AG04449 (cell line): ENCODE results near the gene MAB21L3.

Experiments
- CTCF ChIA-PET: fragments of 350-600 bp; formaldehyde crosslinking; extraction: SDS; loops from one replicate; lab custom pipeline; 2021; ENCODE audit warnings: antibody characterized with exemption; lab: Yijun Ruan, JAX
- POLR2A ChIA-PET: fragments of 400-600, 350-600 bp; formaldehyde crosslinking; extraction: SDS; loops from one replicate; lab custom pipeline; 2020; ENCODE audit warnings: antibody characterized with exemption, inconsistent platforms; lab: Yijun Ruan, JAX
- DNase-seq: peaks from one replicate; pipeline ENCODE4 v3.0.0-alpha.2; 2010; ENCODE audit warnings: low read depth, low spot score
- H3K4me3 ChIP-seq: 2 replicates; pipeline ENCODE4 v1.5.1; 2011; ENCODE audit warnings: low read depth, mild to moderate bottlenecking, control low read depth, low read length
- CTCF ChIP-seq: IDR thresholded peaks from one replicate; pipeline ENCODE4 v1.5.1; 2011; ENCODE audit warnings: mild to moderate bottlenecking, moderate library complexity, low read length, control low read depth, inconsistent platforms; ENCODE audit not compliant: insufficient read depth; ENCODE audit errors: missing control alignments

MAB21L3 gene

GRCh38 chr1:116179419-116179818 lies 68.2 kb downstream of the MAB21L3 start:
- no peak for DNase-seq
- no peak for TF ChIP-seq CTCF
- CTCF ChIA-PET, result interaction anchor here (1.2 kb wide), 1 partner anchor 11 kb away, joined by 3 read pairs; no protein-coding TSS in a partner anchor
- POLR2A ChIA-PET, result no interaction called here
- no peak overlapping the region for H3K4me3 ChIP-seq

- CTCF ChIA-PET, result no interaction called here
- no peak for DNase-seq
- no peak for TF ChIP-seq CTCF
Measured at GRCh38 chr1:116179964-116180363, 68.8 kb downstream of the MAB21L3 start.

DNA sequence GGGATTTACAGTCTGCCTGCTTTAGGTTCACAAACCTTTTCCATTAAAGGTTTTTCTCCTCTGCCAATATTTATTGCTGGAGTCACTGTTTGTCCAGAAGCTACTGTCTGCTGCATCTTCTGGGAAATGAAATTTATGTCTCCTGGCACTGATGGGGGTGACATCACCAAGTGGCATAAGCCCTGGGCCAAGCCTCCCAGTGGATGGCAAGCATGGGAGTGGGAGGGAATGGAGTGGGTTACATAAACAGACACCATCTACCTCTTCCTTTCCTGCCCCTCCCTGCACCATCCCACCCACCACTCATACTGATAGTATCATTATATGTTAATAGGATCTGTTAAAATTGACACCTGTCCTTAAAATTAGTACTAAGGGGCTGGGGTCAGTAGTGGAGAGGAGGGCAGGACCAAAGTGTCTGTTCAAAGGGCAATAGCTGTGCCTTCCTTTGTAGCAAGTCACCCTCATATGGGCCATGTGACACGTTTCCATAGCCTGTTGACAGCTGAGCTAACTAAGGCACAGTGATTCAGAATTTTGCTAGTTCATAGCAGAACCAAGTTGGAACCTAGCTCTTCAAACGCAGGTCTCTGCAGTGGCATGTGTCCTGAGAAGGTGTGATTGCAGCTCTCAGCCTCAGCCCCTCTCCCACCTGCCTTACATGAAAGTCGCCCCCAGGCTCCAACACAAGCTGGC lies 71.0 kb downstream of the MAB21L3 start:
- no peak for TF ChIP-seq CTCF
- no peak overlapping the region for H3K4me3 ChIP-seq
- ChIA-PET CTCF (interaction anchor here (0.8 to 1.4 kb wide), 3 partner anchors 12 to 303 kb away, joined by 3 to 4 read pairs (median 3); no protein-coding TSS in a partner anchor), POLR2A (no interaction called here)
- DNase-seq, result no peak

More at GRCh38 chr1:116179964-116180363, 68.8 kb downstream of the MAB21L3 start:
- POLR2A ChIA-PET, result no interaction called here
- no peak overlapping the region for H3K4me3 ChIP-seq
